Activated naive CD8-positive, alpha-beta T cell treated with anti-CD3 and anti-CD28 coated beads for 36 hours (primary cell): ENCODE measurements around the gene S100PBP. TPM values are rescaled to one million over a fixed set of nuclear protein-coding genes. Genes with fewer than 3 reads are reported as not detected.

Experiments used
- DNase-seq: peaks from one replicate; pipeline ENCODE4 v3.0.0; 2021
- H3K27ac Mint-ChIP-seq: one replicate; pipeline ENCODE4 v1.8.0; 2022; ENCODE audit warnings: mild to moderate bottlenecking, moderate library complexity, mixed read lengths
- H3K27me3 Mint-ChIP-seq: one replicate; pipeline ENCODE4 v1.8.0; 2022; ENCODE audit warnings: mild to moderate bottlenecking, mixed read lengths
- H3K36me3 Mint-ChIP-seq: one replicate; pipeline ENCODE4 v1.8.0; 2021; ENCODE audit warnings: mild to moderate bottlenecking, mixed read lengths
- H3K4me1 Mint-ChIP-seq: one replicate; pipeline ENCODE4 v1.8.0; 2021; ENCODE audit warnings: mixed read lengths
- H3K4me3 Mint-ChIP-seq: one replicate; pipeline ENCODE4 v1.8.0; 2022; ENCODE audit warnings: mild to moderate bottlenecking, moderate library complexity, mixed read lengths
- H3K9me3 Mint-ChIP-seq: one replicate; pipeline ENCODE4 v1.8.0; 2022; ENCODE audit warnings: mixed read lengths
- total RNA-seq, 2 experiments: library from RNA; stranded (reverse); gene quantifications; one replicate each; pipeline ENCODE4 v1.2.3, GENCODE V29; 2021

Gene S100PBP
- total RNA-seq, 2 experiments from 2014 or later, result 24.6 to 28.5 TPM

GRCh38 chr1:32806910-32807523, 10.4 kb upstream of the S100PBP start:
- peaks cover 21% of the 10 kb centered on the region for H3K4me1 Mint-ChIP-seq
- H3K36me3 Mint-ChIP-seq, result peaks cover 81% of the 10 kb centered on the region
- no peak overlapping the region for H3K4me3 Mint-ChIP-seq
- DNase-seq, result no peak
- peak overlapping the region; percentile 20 for H3K27ac Mint-ChIP-seq
- no peaks in the 10 kb centered on the region for H3K9me3 Mint-ChIP-seq
- H3K27me3 Mint-ChIP-seq, result no peaks in the 10 kb centered on the region

GRCh38 chr1:32808580-32808979, 8.9 kb upstream of the S100PBP start:
- peaks cover 1% of the 10 kb centered on the region for H3K9me3 Mint-ChIP-seq
- no peak overlapping the region for H3K27ac Mint-ChIP-seq
- H3K4me3 Mint-ChIP-seq, result no peak overlapping the region
- peaks cover 79% of the 10 kb centered on the region for H3K36me3 Mint-ChIP-seq
- H3K27me3 Mint-ChIP-seq, result no peaks in the 10 kb centered on the region
- H3K4me1 Mint-ChIP-seq, result peaks cover 25% of the 10 kb centered on the region
- no peak for DNase-seq

- Mint-ChIP-seq H3K4me1 (peaks cover 43% of the 10 kb centered on the region), H3K36me3 (peaks cover 85% of the 10 kb centered on the region), H3K9me3 (peaks cover 4% of the 10 kb centered on the region), H3K4me3 (no peak overlapping the region), H3K27me3 (no peaks in the 10 kb centered on the region), H3K27ac (no peak overlapping the region)
- no peak for DNase-seq
Measured at GRCh38 chr1:32810358-32810757, 7.1 kb upstream of the S100PBP start.

GRCh38 chr1:32811265-32811664, 6.2 kb upstream of the S100PBP start:
- Mint-ChIP-seq H3K4me3 (no peak overlapping the region), H3K27ac (no peak overlapping the region), H3K36me3 (peaks cover 82% of the 10 kb centered on the region), H3K9me3 (peaks cover 4% of the 10 kb centered on the region), H3K4me1 (peaks cover 46% of the 10 kb centered on the region), H3K27me3 (no peaks in the 10 kb centered on the region)
- no peak for DNase-seq

- peaks cover 84% of the 10 kb centered on the region for H3K36me3 Mint-ChIP-seq
- DNase-seq, result no peak
- H3K27ac Mint-ChIP-seq, result no peak overlapping the region
- no peaks in the 10 kb centered on the region for H3K27me3 Mint-ChIP-seq
- peaks cover 4% of the 10 kb centered on the region for H3K9me3 Mint-ChIP-seq
- peaks cover 44% of the 10 kb centered on the region for H3K4me1 Mint-ChIP-seq
- no peak overlapping the region for H3K4me3 Mint-ChIP-seq
Measured at GRCh38 chr1:32811917-32812316, 5.5 kb upstream of the S100PBP start.

- Mint-ChIP-seq H3K27ac (peak overlapping the region; percentile 67), H3K4me3 (peak overlapping the region; percentile 54), H3K9me3 (peaks cover 6% of the 10 kb centered on the region), H3K36me3 (peaks cover 68% of the 10 kb centered on the region), H3K4me1 (peaks cover 49% of the 10 kb centered on the region), H3K27me3 (no peaks in the 10 kb centered on the region)
- no peak for DNase-seq
Measured at GRCh38 chr1:32813941-32814739, 3.3 kb upstream of the S100PBP start.

GRCh38 chr1:32816676-32817158, 736 bp upstream of the S100PBP start:
- Mint-ChIP-seq H3K27me3 (no peaks in the 10 kb centered on the region), H3K4me1 (peaks cover 52% of the 10 kb centered on the region), H3K9me3 (peaks cover 6% of the 10 kb centered on the region), H3K36me3 (peaks cover 51% of the 10 kb centered on the region), H3K4me3 (peak overlapping the region; percentile 100), H3K27ac (peak overlapping the region; percentile 100)
- DNase-seq, result no peak

GRCh38 chr1:32817815-32818786, 648 bp downstream of the S100PBP start:
- H3K27me3 Mint-ChIP-seq, result no peaks in the 10 kb centered on the region
- peak overlapping the region; percentile 100 for H3K27ac Mint-ChIP-seq
- H3K9me3 Mint-ChIP-seq, result peaks cover 6% of the 10 kb centered on the region
- H3K36me3 Mint-ChIP-seq, result peaks cover 44% of the 10 kb centered on the region
- DNase-seq, result peak; percentile 41
- H3K4me1 Mint-ChIP-seq, result peaks cover 47% of the 10 kb centered on the region
- H3K4me3 Mint-ChIP-seq, result peak overlapping the region; percentile 100

- Mint-ChIP-seq H3K36me3 (peaks cover 35% of the 10 kb centered on the region), H3K27me3 (no peaks in the 10 kb centered on the region), H3K4me3 (peak overlapping the region; percentile 100), H3K9me3 (peaks cover 1% of the 10 kb centered on the region), H3K27ac (peak overlapping the region; percentile 100), H3K4me1 (peaks cover 38% of the 10 kb centered on the region)
- DNase-seq, result peak; percentile 20
Measured at GRCh38 chr1:32818804-32819541, 1.5 kb downstream of the S100PBP start.

- Mint-ChIP-seq H3K36me3 (peaks cover 27% of the 10 kb centered on the region), H3K4me1 (peaks cover 13% of the 10 kb centered on the region), H3K27me3 (no peaks in the 10 kb centered on the region), H3K4me3 (no peak overlapping the region), H3K9me3 (no peaks in the 10 kb centered on the region), H3K27ac (no peak overlapping the region)
- DNase-seq, result no peak
Measured at GRCh38 chr1:32825181-32825580, 7.7 kb downstream of the S100PBP start.

- peaks cover 36% of the 10 kb centered on the region for H3K36me3 Mint-ChIP-seq
- no peak for DNase-seq
Measured at GRCh38 chr1:32828341-32828740, 10.9 kb downstream of the S100PBP start.

GRCh38 chr1:32830092-32830852, 12.8 kb downstream of the S100PBP start:
- Mint-ChIP-seq H3K27me3 (no peaks in the 10 kb centered on the region), H3K4me3 (no peak overlapping the region), H3K27ac (no peak overlapping the region), H3K4me1 (peaks cover 6% of the 10 kb centered on the region), H3K9me3 (no peaks in the 10 kb centered on the region), H3K36me3 (peaks cover 36% of the 10 kb centered on the region)
- DNase-seq, result no peak

More at GRCh38 chr1:32828341-32828740, 10.9 kb downstream of the S100PBP start:
- no peaks in the 10 kb centered on the region for H3K27me3 Mint-ChIP-seq
- no peak overlapping the region for H3K4me3 Mint-ChIP-seq
- H3K27ac Mint-ChIP-seq, result no peak overlapping the region
- no peaks in the 10 kb centered on the region for H3K9me3 Mint-ChIP-seq
- peaks cover 8% of the 10 kb centered on the region for H3K4me1 Mint-ChIP-seq

- Mint-ChIP-seq H3K27ac (no peak overlapping the region), H3K4me3 (no peak overlapping the region), H3K27me3 (no peaks in the 10 kb centered on the region), H3K36me3 (peaks cover 35% of the 10 kb centered on the region), H3K4me1 (peaks cover 6% of the 10 kb centered on the region), H3K9me3 (no peaks in the 10 kb centered on the region)
- DNase-seq, result no peak
Measured at GRCh38 chr1:32831878-32832277, 14.4 kb downstream of the S100PBP start.
